GM12873 (cell line): ENCODE data around the gene NR5A1.

Experiments
- TF ChIP-seq, protein P1 (sequence below): IDR thresholded peaks from 2 replicates; pipeline ENCODE4 v1.5.1; 2012; ENCODE audit warnings: low read depth, mild to moderate bottlenecking, moderate library complexity, low read length, control low read depth; ENCODE audit not compliant: insufficient read depth; ENCODE audit errors: missing control alignments

The NR5A1 gene

DNA sequence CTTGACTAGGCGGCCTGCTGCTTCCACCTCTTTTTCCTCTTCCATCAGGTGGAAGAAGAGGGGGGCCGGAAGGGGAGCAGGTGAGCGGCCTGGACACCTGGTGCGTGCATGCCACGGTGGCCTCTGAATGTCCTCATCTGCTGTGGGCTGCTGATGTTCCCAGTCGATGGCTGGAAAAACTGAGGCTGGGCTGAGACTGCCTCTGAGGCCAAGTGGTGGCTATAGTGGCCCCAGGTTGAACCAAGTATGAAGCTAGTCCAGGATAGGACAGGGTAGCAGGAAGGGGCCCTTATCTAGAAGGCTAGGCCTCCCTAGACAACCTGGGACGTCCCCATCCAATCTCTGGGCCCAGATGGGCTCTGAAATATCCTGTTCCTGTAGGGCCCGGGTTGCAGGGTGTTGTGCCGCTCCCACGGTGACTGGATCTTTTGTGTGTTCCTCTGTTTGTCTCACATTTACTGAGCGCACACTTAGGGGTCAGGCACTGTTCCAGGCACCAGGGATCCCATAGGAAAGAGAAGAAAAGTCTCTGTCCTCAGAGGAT lies 753 bp upstream of the NR5A1 start:
- TF ChIP-seq, protein P1, sequence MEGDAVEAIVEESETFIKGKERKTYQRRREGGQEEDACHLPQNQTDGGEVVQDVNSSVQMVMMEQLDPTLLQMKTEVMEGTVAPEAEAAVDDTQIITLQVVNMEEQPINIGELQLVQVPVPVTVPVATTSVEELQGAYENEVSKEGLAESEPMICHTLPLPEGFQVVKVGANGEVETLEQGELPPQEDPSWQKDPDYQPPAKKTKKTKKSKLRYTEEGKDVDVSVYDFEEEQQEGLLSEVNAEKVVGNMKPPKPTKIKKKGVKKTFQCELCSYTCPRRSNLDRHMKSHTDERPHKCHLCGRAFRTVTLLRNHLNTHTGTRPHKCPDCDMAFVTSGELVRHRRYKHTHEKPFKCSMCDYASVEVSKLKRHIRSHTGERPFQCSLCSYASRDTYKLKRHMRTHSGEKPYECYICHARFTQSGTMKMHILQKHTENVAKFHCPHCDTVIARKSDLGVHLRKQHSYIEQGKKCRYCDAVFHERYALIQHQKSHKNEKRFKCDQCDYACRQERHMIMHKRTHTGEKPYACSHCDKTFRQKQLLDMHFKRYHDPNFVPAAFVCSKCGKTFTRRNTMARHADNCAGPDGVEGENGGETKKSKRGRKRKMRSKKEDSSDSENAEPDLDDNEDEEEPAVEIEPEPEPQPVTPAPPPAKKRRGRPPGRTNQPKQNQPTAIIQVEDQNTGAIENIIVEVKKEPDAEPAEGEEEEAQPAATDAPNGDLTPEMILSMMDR = no peak

DNA sequence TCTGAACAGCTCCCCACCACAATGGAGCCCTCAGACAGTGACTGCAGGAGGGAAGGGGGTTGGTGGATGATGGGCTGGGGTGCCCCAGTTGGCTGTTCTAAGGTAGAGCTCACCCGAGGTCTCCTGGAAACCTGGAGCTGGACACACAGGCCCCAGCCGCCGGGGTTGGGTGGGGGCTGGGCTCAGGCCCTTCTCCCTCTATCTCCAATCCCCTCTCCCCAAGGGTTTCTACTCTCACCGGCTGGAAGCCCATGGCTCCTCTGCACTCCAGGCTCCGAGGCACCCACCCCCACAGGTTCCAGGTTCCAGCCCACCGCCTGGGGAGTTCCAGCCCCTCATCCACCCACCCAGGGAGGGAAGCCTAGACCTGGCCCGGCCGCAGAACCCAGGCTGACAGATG lies 766 bp downstream of the NR5A1 start:
- TF ChIP-seq, protein P1 = no peak

DNA sequence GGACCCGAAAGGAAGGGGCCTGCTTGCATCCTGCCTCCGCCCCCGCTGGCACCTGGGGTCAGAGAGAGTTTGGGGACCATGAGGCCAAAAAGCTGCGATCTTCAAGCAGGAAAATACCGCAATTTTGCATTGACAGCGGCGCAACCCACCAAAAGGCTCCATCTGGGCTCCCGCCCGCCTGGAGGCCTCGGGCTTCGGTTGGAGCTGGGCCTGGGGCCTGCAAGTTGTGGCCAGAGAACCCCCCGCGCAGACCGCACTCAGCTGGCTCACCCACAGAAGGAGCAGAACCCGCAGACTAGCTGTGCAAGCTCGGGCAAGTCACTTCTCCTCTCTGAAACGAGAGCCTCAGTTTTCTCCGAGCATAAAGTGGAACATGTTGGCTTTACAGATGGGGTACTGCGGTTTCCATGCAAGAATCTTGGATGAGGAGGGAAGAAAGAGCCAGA lies 1.3 kb downstream of the NR5A1 start:
- TF ChIP-seq, protein P1 = no peak

DNA sequence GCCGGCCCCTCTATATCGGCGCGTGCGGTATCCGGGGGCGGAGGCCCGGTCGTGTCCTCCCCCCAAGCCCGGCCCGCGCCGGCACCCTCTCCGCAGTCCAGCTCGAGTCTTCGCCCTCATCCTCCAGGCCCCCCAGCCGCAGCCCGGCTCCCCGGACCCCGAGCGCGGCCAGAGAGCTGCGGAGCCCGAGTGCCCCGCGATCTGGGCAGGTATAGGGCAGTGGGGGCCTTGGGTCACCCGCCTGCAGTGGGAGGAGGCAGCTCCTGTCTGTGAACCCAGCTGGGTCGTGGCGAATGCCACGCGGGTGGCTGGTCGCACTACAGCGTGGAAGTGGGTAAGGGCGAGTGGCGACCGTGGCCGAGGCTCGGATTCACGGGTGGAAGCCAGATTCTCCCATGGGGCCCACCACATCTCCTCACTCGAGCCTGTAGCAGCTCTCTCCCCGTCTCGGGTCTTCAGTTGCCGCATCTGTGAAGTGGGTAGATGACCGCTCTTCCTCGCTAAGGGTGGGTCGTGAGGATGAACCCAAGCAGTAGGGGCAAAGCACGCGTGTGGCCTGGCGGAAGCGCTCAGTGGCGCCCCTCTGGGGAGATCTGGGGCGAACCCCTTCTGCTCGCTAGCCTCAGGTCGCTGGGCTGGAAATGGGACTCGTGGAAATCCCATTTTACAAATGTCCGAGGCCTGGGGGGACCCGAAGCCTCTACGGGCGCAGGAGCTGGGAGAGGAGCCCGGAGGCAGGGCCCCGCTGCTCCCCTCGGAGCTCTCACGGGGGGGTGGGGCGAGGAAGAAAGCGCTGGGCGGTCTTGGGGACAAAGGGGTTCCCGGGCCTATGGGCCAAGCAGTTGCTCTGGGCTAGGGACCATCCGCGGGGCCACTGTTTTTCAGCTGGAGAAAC lies 1.9 kb downstream of the NR5A1 start:
- TF ChIP-seq, protein P1 = no peak

DNA sequence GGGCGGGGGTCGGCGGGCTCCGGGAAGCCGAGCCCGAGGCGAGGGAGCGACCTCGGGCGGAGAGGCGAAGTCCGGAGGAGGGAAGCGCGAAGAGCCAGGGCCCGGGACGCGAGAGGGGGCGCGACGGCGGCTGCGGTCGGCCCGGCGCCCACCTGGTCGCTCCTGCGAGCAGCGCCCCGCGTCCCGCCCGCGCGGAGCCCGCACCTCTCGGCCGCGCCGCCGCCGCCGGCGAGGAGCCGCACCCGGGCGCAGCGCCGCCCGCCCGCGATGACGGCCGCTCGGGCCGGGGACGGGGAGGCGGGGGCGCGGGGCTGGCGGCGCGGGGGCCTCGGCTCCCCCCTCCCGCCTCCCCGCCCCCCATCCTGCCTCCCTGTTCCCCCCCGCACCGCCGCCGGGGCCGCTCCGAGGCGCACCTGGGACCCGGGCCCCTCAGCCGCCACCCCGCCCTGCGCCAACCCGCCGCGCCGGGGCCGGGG lies 2.6 kb downstream of the NR5A1 start:
- TF ChIP-seq, protein P1 = no peak

DNA sequence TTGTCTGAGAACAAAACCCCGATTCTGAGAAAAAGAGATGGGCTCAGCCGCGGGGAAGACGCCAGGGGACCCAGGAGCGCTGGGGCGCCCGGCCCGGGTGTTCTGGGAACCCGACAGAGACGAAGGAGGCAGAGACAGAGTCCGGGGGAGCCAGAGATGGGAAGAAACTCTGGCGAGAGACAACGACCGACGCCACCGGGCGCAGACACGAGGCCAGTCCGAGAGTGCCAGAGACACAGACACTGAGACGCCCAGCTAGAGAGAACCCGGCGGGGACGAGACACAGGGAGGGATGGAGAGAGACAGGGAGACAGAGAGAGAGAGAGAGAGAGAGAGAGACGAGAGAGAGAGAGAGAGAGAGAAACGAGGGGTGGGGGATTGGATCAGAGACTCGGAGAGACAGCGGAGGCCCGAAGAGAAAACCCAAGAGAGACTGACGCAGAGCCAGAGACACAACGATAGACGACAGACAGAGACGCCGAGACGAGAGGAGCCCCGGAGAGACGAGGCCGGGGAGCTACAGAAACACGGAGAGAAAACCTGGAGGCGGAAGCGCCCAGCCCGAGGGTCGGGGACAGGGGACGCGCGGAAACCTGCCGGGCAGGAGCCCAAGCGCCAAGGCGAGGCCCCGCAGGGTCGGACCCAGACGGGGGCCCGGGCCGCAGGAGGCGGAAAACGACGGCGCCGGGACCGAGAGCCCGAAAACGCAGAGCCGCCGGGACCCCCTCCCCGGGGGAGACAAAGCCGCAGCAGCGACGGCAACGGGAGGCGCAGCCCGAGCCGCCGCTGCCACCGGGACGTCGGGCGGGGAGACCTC lies 3.3 kb downstream of the NR5A1 start:
- TF ChIP-seq, protein P1 = no peak
